Ramos (cell line): ENCODE results near the gene NTM.

ENCODE experiments used
- in situ Hi-C: fragments of 300-500 bp; cut with MboI; formaldehyde crosslinking; loops from one replicate; pipeline ENCODE4 v1.14.3; 2022; ENCODE audit warnings: low sequenced_read_pairs; ENCODE audit not compliant: unreplicated experiment

The NTM gene

GRCh38 chr11:131868629-131869507 lies 498.5 kb downstream of the NTM start:
- in situ Hi-C loops = no loop called here

GRCh38 chr11:131870305-131870704 lies 499.9 kb downstream of the NTM start:
- in situ Hi-C loops = no loop called here

DNA sequence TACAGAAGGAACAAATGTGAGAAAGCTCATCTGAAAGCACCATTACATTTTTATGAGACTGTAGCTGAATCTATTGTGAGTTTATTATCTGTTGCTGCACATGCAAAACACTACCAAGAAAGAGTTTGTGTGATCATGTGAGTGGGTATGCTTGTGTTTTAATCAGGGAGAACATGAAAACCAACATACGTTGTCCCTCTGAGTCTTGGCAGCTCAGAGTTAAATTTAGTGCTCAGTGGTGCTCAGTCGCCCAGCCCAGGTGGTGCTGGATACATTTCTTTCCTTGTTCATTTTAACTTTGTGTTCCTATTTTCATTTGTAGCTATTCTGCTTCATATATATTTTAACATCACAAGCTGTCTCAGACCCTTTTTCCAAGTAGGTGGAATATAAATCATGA lies 500.6 kb downstream of the NTM start:
- in situ Hi-C loops = no loop called here

- in situ Hi-C loops = no loop called here
Observed at GRCh38 chr11:131874070-131874469, 503.7 kb downstream of the NTM start.

GRCh38 chr11:131875611-131876010 lies 505.2 kb downstream of the NTM start:
- in situ Hi-C loops = no loop called here

DNA sequence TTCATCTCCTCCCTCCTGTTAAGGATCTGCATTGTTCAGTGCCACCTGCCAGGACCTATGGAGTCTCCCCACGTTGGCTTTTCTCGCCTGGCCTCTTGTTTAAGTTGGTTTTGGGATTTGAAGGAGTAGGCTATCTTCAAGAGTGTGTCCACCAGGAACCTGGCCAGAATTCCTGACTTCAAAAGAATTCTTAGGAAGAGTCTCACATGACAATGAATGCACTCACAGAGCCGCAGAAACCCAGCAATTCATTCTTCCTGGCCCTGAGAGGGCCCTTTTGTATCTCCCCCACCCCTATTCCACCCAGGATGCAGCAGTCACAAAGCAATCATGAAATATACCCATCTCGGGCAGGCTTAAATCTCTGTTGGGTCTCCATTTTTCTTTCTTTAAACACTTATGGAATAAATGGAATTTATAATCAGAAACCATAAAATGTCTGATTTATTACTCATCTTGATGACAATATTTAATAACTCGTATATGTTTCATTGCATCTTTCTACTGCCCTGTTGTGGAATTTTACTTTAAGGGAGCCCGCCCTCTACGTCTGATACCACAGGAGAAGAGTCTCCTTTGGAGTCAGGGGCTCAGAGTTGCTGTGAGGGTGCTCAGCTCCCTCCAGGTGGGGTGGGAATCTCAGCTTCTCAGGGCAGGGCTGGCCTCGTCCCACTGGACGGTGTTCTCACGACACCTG lies 507.0 kb downstream of the NTM start:
- in situ Hi-C loops = no loop called here

DNA sequence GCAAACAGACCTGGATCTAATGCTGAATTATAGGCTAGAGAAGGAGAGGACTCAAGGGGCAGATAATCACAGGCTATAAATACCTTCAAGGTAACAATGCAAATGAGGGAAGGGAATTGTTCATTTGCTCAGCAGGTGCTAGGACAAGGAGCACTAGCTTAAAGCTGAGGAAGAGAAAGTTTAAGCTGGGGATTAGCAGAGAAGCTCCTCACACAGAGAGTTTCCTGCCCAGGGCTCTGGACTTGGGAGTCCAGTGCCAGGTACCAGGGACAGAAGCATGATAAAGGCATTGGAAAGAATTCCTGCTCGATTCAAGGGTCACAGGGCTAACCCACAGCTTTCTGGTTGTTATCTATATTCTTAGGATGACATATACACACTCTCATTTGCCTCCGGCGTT lies 509.9 kb downstream of the NTM start:
- in situ Hi-C loops = no loop called here

GRCh38 chr11:131880976-131881375 lies 510.6 kb downstream of the NTM start:
- in situ Hi-C loops = no loop called here

GRCh38 chr11:131883332-131883731 lies 512.9 kb downstream of the NTM start:
- in situ Hi-C loops = no loop called here

DNA sequence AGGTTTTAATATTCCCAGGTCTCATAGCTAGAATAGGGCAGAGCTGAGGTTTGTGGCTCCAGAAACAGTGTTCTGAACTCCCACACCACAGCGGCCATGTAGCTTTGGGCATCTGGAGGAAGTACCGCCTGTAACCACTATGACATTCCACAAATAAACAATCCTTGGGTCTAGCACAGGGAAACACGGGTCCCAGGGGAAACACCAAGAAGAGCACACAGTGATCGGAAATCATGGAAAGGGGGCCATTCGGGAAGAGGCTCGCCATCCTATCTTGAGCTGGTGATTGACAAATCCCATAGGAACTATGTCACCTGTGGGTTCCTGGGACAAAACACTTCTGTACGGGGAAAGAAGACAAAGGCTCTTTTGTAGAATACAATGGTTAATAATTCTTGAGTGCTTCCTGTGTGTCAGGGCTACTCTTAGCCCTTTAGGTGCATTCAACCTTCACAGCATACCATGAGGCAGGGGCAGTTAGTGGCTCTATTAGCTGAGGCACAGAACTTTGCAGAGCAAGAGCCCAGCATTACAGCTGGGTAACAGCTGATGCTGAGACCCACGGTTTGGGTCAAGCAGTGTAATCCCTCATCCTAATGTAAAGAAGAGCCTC lies 514.2 kb downstream of the NTM start:
- in situ Hi-C loops = no loop called here

DNA sequence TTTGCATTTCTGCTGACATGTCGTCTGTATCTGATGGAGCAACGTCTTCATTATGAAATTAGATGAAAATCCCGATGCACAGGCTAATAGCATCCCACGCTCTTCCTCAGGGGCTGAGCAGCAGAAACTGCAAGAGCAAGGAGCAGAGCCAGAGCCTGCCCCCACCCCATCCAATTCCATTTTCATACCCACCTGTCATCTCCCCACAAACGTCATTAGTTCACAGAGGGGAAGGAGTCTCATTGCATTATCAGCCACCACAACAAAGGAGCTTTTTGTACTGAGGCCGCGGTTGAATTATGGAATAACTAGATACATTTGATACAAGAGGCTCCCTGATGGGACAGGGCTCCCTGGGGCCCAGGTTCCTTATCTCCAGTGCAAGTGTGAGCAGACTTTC lies 515.0 kb downstream of the NTM start:
- in situ Hi-C loops = no loop called here

DNA sequence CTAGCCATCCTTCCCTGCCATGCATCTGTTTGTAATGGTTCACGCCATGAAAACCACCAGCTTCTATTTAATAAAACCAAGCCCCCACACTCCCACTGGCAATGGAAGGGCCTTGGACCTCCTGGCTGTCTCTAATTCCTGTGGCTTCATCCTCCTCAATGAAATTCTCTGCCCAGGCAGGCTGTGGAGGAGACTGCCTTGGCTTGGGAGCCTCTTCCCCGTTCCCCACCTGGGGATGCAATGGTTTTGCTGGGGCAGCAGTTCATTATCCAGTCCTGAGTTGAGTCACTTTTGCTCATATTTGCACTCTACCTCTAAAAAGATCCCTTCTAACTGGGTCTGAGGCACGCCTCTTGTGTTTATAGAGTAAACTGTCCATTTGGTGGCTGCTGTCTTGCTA lies 515.8 kb downstream of the NTM start:
- in situ Hi-C loops = no loop called here

- in situ Hi-C loops = no loop called here
Observed at GRCh38 chr11:131888230-131888855, 517.9 kb downstream of the NTM start.

- in situ Hi-C loops = no loop called here
Observed at GRCh38 chr11:131889146-131889577, 518.7 kb downstream of the NTM start.

GRCh38 chr11:131889760-131890581 lies 519.6 kb downstream of the NTM start:
- in situ Hi-C loops = no loop called here

DNA sequence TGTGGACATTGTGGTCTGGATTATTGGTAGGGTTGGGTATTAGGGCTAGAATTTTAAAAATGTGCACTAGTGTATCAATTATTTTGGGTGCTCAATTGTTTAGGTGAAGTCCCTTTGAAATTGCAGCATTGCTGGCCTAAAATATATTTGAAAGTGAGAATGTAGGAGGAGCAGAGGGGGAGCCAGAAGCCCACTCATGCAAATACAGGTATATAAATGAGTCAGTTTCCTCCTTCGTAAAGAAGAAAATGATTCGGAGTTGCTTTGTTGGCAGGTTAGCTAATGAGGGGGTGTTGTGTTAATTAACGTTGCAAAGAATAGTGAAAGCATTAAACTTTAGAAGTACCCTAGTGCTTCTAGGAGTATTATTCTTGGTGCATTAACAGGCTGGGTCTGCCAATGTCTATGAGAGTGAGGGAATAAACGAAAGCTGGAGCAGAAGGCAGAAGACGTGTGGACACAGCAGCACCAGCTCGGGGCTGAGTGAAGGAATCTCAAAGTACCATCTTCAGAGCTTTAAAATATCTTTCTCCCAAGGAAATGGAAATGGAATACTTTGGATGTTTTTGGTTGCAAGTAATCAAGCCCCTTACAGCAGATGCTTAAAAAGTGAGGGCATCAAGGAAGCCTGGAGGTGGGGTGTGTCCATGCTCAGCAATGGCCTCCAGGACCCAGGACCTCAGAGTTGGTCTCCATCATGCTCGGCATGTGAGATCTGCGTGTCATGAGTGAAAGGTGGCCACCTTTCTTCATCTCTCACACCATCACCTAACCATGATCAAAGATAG lies 522.9 kb downstream of the NTM start:
- in situ Hi-C loops = no loop called here

DNA sequence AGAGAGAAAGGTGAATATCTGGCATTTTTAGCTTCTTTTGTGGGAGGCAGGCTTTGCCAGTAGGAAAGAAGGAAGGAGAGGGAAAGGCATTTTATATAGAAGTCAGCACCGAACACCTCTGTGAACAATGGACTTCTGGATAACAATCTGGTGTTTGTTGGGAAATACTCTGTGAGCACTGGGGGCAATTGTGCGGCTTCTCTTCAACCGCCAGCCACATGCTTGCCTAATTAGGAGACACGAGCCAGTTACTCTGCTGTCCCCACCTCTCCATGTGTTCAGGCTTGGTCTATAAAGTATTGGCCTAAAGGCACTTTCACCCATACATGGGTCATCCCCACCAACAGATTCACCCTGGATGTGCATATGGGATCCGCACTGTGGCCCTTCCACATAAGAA lies 523.6 kb downstream of the NTM start:
- in situ Hi-C loops = no loop called here

GRCh38 chr11:131894615-131895544 lies 524.5 kb downstream of the NTM start:
- in situ Hi-C loops = no loop called here
